ENCODE results near the gene DGCR8. TPM values are rescaled to one million over a fixed set of nuclear protein-coding genes. Genes with fewer than 3 reads are reported as not detected.

The DGCR8 gene
- polyA plus RNA-seq, 2 of the 4 experiments (the other 2 are of a cell fraction) = 18.1 to 21.3 TPM

- Histone ChIP-seq H3K4me2 (no peak overlapping the region), H3K27ac (no peak overlapping the region), H3K9me3 (no peaks in the 10 kb centered on the region), H3K4me3 (no peak overlapping the region), H3K4me1 (no peaks in the 10 kb centered on the region)
- no peak for DNase-seq (ENCODE audit: low read depth in 1 of 2, low spot score in 1 of 2)
- TF ChIP-seq HES2 (IDR thresholded peaks at IDR 0.05) (no peak), POLR2A (IDR thresholded peaks at IDR 0.05; ENCODE audit: low read length) (no peak), HOXA7 (CRISPR knock-in tag; IDR thresholded peaks at IDR 0.05) (no peak), ZC3H11A (IDR thresholded peaks at IDR 0.05) (no peak), REST (IDR thresholded peaks at IDR 0.05) (no peak), ZNF302 (CRISPR knock-in tag; IDR thresholded peaks at IDR 0.05) (no peak), RCOR1 (IDR thresholded peaks at IDR 0.05; ENCODE audit: low read depth, low read length) (no peak), BCL3 (IDR thresholded peaks at IDR 0.05) (no peak), FOSB (CRISPR knock-in tag; IDR thresholded peaks at IDR 0.05) (no peak), ZFP36 (IDR thresholded peaks at IDR 0.05; ENCODE audit: borderline replicate concordance, partially characterized antibody) (no peak), SMC3 (IDR thresholded peaks at IDR 0.05) (no peak), EHMT2 (IDR thresholded peaks at IDR 0.05; ENCODE audit: low read depth) (no peak), PHF8 (IDR thresholded peaks at IDR 0.05; ENCODE audit: borderline replicate concordance, low read depth) (no peak), CEBPB (IDR thresholded peaks at IDR 0.05) (no peak), EHF (CRISPR knock-in tag; IDR thresholded peaks at IDR 0.05) (no peak), EP300 (IDR thresholded peaks at IDR 0.05) (no peak)
- no peak for FAIRE-seq
- CTCF ChIA-PET = interaction anchor here (0.6 kb wide), 1 partner anchor 31 kb away, joined by 5 read pairs; no protein-coding TSS in a partner anchor
- POLR2A ChIA-PET = no interaction called here
- no peak for ATAC-seq
- 100% methylated on average over 1 of the region's 7 CpGs for WGBS (ENCODE audit: missing lambda C conversion rate)
These were observed 41.5 kb upstream of the DGCR8 start for GRCh38 chr22:20038574-20038973.

- no peak for TF ChIP-seq HEYL (CRISPR knock-in tag; IDR thresholded peaks at IDR 0.05)
- no peak for TF ChIP-seq NFE2L2 (conservative IDR thresholded peaks at IDR 0.05; ENCODE audit: low read length)
- no peak for TF ChIP-seq CBX2 (IDR thresholded peaks at IDR 0.05; ENCODE audit: borderline replicate concordance, low read depth)
- TF ChIP-seq SREBF2 (IDR thresholded peaks at IDR 0.05) = no peak
- TF ChIP-seq KDM1A (IDR thresholded peaks at IDR 0.05; ENCODE audit: low read depth) = no peak
- TF ChIP-seq USF2 (IDR thresholded peaks at IDR 0.05) = no peak
- no peak for TF ChIP-seq ELK1 (IDR thresholded peaks at IDR 0.05; ENCODE audit: low read depth, low read length)
- TF ChIP-seq TFCP2L1 (CRISPR knock-in tag; IDR thresholded peaks at IDR 0.05) = no peak
- TF ChIP-seq GATA3 (IDR thresholded peaks at IDR 0.05; ENCODE audit: borderline replicate concordance) = no peak
- no peak for TF ChIP-seq RCOR1 (IDR thresholded peaks at IDR 0.05; ENCODE audit: low read depth, low read length)
- TF ChIP-seq CBX8 (IDR thresholded peaks at IDR 0.05) = no peak
- no peak for TF ChIP-seq ZNF302 (CRISPR knock-in tag; IDR thresholded peaks at IDR 0.05)
- no peak for TF ChIP-seq ZFP36 (IDR thresholded peaks at IDR 0.05; ENCODE audit: borderline replicate concordance, partially characterized antibody)
- TF ChIP-seq TP53 (CRISPR knock-in tag; IDR thresholded peaks at IDR 0.05) = no peak
- 90% methylated on average over 2 of the region's 9 CpGs for WGBS (ENCODE audit: missing lambda C conversion rate)
- no peak for FAIRE-seq
- H3K4me1 ChIP-seq = no peaks in the 10 kb centered on the region
- ChIA-PET CTCF (interaction anchor here (1.0 to 1.5 kb wide), 4 partner anchors 12 to 309 kb away, joined by 3 to 10 read pairs (median 4); partner anchors contain the start of gene TANGO2), POLR2A (interaction anchor here (0.6 kb wide), 1 partner anchor 456 kb away, joined by 3 read pairs; the partner anchor contains the start of gene KLHL22)
- no peaks in the 10 kb centered on the region for H3K9me3 ChIP-seq
- no peak overlapping the region for H3K4me2 ChIP-seq
- no peak for ATAC-seq
- no peak overlapping the region for H3K4me3 ChIP-seq
- no peak for DNase-seq (ENCODE audit: low read depth in 1 of 2, low spot score in 1 of 2)
- H3K27ac ChIP-seq = no peak overlapping the region
These were observed 40.2 kb upstream of the DGCR8 start for GRCh38 chr22:20039683-20040325.

All from A549 (cell line).